Liver (tissue), 2 donors: ENCODE measurements around the gene CDH13.

ENCODE experiments used
- FOXA1 ChIP-seq: IDR thresholded peaks from 2 replicates; pipeline ENCODE4 v1.6.1; 2016; ENCODE audit warnings: antibody characterized with exemption
- TF ChIP-seq, protein P1 (sequence below): fragments of 150-350 bp; IDR thresholded peaks from 2 replicates; pipeline ENCODE4 v1.5.1; 2017; ENCODE audit warnings: improper control_type of control experiment, low read depth, low read length; ENCODE audit not compliant: missing input control
- donor health status: healthy.

DNA sequence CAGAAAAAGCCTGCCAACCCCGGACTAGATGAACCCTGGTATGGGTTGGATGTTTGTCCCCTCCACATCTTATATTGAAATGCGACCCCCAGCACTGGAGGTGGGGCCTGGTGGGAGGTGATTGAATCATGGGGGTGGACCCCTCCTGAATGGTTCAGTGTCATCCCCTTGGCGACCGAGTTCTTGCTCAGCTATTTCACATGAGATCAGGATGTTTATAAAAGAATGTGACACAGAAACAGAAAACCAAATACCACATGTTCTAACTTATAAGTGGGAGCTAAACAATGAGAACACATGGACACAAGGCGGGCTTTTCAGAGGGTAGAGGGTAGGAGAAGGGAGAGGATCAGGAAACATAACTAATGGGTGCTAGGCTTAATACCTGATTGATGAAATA is 605.0 kb downstream of the CDH13 start:
- TF ChIP-seq FOXA1: no peak
- TF ChIP-seq, protein P1, sequence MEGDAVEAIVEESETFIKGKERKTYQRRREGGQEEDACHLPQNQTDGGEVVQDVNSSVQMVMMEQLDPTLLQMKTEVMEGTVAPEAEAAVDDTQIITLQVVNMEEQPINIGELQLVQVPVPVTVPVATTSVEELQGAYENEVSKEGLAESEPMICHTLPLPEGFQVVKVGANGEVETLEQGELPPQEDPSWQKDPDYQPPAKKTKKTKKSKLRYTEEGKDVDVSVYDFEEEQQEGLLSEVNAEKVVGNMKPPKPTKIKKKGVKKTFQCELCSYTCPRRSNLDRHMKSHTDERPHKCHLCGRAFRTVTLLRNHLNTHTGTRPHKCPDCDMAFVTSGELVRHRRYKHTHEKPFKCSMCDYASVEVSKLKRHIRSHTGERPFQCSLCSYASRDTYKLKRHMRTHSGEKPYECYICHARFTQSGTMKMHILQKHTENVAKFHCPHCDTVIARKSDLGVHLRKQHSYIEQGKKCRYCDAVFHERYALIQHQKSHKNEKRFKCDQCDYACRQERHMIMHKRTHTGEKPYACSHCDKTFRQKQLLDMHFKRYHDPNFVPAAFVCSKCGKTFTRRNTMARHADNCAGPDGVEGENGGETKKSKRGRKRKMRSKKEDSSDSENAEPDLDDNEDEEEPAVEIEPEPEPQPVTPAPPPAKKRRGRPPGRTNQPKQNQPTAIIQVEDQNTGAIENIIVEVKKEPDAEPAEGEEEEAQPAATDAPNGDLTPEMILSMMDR: no peak
